ENCODE data around the gene FARP1.

Gene FARP1

GRCh38 chr13:98450539-98451111 is 307.7 kb downstream of the FARP1 start:
- Histone ChIP-seq H3K27ac (no peak overlapping the region), H3K36me3 (peaks cover 89% of the 10 kb centered on the region), H3K27me3 (no peaks in the 10 kb centered on the region), H3K4me3 (ENCODE audit: low read depth in 1 of 2, low read length in 1 of 2) (no peak overlapping the region), H3K9me3 (no peaks in the 10 kb centered on the region), H3K4me1 (ENCODE audit: control insufficient read depth in 1 of 2, insufficient read depth in 1 of 2, low read depth in 1 of 2, low read length in 1 of 2) (peaks cover 0 to 2% of the 10 kb centered on the region in 2 experiments)
- TF ChIP-seq CTCF (IDR thresholded peaks at IDR 0.05), result no peak

- H3K4me1 ChIP-seq (ENCODE audit: control insufficient read depth in 1 of 2, insufficient read depth in 1 of 2, low read depth in 1 of 2, low read length in 1 of 2), result no peaks in the 10 kb centered on the region
- H3K9me3 ChIP-seq, result no peaks in the 10 kb centered on the region
- TF ChIP-seq CTCF (IDR thresholded peaks at IDR 0.05), result no peak
- H3K27ac ChIP-seq, result no peak overlapping the region
- peaks cover 96% of the 10 kb centered on the region for H3K36me3 ChIP-seq
- no peak overlapping the region for H3K4me3 ChIP-seq (ENCODE audit: low read depth in 1 of 2, low read length in 1 of 2)
- no peaks in the 10 kb centered on the region for H3K27me3 ChIP-seq
Measured at GRCh38 chr13:98451676-98452470, 309.0 kb downstream of the FARP1 start.

GRCh38 chr13:98452851-98453843 is 310.3 kb downstream of the FARP1 start:
- Histone ChIP-seq H3K9me3 (no peaks in the 10 kb centered on the region), H3K27ac (no peak overlapping the region), H3K4me3 (ENCODE audit: low read depth in 1 of 2, low read length in 1 of 2) (no peak overlapping the region), H3K27me3 (no peaks in the 10 kb centered on the region), H3K4me1 (ENCODE audit: control insufficient read depth in 1 of 2, insufficient read depth in 1 of 2, low read depth in 1 of 2, low read length in 1 of 2) (no peaks in the 10 kb centered on the region), H3K36me3 (peaks cover 96% of the 10 kb centered on the region)
- no peak for TF ChIP-seq CTCF (IDR thresholded peaks at IDR 0.05)

- no peaks in the 10 kb centered on the region for H3K27me3 ChIP-seq
- no peak for TF ChIP-seq CTCF (IDR thresholded peaks at IDR 0.05)
- no peak overlapping the region for H3K27ac ChIP-seq
- H3K4me3 ChIP-seq (ENCODE audit: low read depth in 1 of 2, low read length in 1 of 2), result no peak overlapping the region
- H3K36me3 ChIP-seq, result peaks cover 100% of the 10 kb centered on the region
- no peaks in the 10 kb centered on the region for H3K4me1 ChIP-seq (ENCODE audit: control insufficient read depth in 1 of 2, insufficient read depth in 1 of 2, low read depth in 1 of 2, low read length in 1 of 2)
- H3K9me3 ChIP-seq, result no peaks in the 10 kb centered on the region
Measured at GRCh38 chr13:98454389-98454881, 311.5 kb downstream of the FARP1 start.

GRCh38 chr13:98456413-98456845 is 313.5 kb downstream of the FARP1 start:
- no peaks in the 10 kb centered on the region for H3K4me1 ChIP-seq (ENCODE audit: control insufficient read depth in 1 of 2, insufficient read depth in 1 of 2, low read depth in 1 of 2, low read length in 1 of 2)
- no peak overlapping the region for H3K4me3 ChIP-seq (ENCODE audit: low read depth in 1 of 2, low read length in 1 of 2)
- peaks cover 99% of the 10 kb centered on the region for H3K36me3 ChIP-seq
- no peaks in the 10 kb centered on the region for H3K27me3 ChIP-seq
- no peaks in the 10 kb centered on the region for H3K9me3 ChIP-seq
- H3K27ac ChIP-seq, result no peak overlapping the region
- no peak for TF ChIP-seq CTCF (IDR thresholded peaks at IDR 0.05)

Measured in neutrophil (primary cell).